ENCODE measurements around the gene EMSY. TPM values are rescaled to one million over a fixed set of nuclear protein-coding genes. Genes with fewer than 3 reads are reported as not detected.

Gene EMSY
- total RNA-seq, 1 donor from 2014 or later: 18.7 TPM

GRCh38 chr11:76408171-76408965, 36.5 kb upstream of the EMSY start:
- no peaks in the 10 kb centered on the region for H3K9me3 ChIP-seq (replicated peaks)
- H3K36me3 ChIP-seq: no peaks in the 10 kb centered on the region
- intact Hi-C loops (cut with micrococcal nuclease): no loop called here
- no peak for DNase-seq
- H3K27me3 ChIP-seq (ENCODE audit: low read depth): no peaks in the 10 kb centered on the region
- H3K4me3 ChIP-seq: no peak overlapping the region
- TF ChIP-seq, protein P1, sequence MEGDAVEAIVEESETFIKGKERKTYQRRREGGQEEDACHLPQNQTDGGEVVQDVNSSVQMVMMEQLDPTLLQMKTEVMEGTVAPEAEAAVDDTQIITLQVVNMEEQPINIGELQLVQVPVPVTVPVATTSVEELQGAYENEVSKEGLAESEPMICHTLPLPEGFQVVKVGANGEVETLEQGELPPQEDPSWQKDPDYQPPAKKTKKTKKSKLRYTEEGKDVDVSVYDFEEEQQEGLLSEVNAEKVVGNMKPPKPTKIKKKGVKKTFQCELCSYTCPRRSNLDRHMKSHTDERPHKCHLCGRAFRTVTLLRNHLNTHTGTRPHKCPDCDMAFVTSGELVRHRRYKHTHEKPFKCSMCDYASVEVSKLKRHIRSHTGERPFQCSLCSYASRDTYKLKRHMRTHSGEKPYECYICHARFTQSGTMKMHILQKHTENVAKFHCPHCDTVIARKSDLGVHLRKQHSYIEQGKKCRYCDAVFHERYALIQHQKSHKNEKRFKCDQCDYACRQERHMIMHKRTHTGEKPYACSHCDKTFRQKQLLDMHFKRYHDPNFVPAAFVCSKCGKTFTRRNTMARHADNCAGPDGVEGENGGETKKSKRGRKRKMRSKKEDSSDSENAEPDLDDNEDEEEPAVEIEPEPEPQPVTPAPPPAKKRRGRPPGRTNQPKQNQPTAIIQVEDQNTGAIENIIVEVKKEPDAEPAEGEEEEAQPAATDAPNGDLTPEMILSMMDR (IDR thresholded peaks at IDR 0.05; ENCODE audit: borderline replicate concordance): no peak
- H3K4me1 ChIP-seq: no peaks in the 10 kb centered on the region
- no peak overlapping the region for H3K27ac ChIP-seq (replicated peaks)

DNA sequence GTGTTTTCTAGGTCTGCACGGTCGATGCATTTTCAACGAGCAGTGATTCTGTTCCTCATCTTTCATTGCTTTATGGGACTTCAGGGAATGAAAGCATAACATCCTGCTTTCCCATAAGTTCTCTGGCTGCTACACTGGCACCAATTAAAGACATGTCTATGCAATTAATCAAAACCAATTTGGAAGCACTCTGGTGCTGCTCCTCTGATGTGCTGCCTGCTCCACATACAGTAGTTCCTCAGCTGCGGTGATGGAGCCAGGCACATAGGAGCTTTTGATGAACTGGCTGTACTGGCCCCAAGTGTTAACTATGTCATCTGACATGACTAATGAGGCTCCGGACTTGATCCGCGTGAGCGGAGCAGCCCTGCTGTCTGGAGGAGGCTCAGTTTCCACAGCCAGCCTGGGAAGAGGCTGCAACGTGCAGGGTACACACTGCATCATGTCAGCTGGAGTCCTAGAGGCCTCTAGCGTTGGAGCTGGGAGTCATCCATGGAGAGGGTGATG, 33.9 kb upstream of the EMSY start:
- Histone ChIP-seq H3K36me3 (no peaks in the 10 kb centered on the region), H3K27me3 (ENCODE audit: low read depth) (no peaks in the 10 kb centered on the region), H3K4me1 (no peaks in the 10 kb centered on the region), H3K9me3 (replicated peaks) (no peaks in the 10 kb centered on the region), H3K27ac (replicated peaks) (no peak overlapping the region), H3K4me3 (no peak overlapping the region)
- TF ChIP-seq, protein P1 (IDR thresholded peaks at IDR 0.05; ENCODE audit: borderline replicate concordance): no peak
- DNase-seq: no peak
- intact Hi-C loops (cut with micrococcal nuclease): no loop called here

DNA sequence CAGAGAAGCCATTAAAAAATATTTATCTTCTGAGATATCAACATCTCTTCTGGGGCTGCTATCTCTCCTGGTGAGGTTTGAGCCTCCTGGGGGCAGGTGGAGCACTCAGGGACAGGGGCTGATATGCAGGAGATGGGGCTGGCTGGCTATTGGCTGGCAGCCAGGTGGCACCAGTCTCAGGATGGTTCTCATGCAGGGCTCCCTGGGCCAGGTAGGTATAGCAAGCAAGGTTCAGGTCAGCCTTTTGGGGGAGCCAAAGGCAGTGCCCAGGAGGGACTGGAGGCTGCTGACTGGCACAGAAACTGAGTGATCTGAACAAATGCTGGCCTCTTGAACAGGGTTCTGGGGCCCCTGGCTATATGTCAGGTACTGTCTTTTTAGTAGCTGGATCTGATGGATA, 29.7 kb upstream of the EMSY start:
- no peak overlapping the region for H3K4me3 ChIP-seq
- TF ChIP-seq, protein P1 (IDR thresholded peaks at IDR 0.05; ENCODE audit: borderline replicate concordance): no peak
- no peak overlapping the region for H3K27ac ChIP-seq (replicated peaks)
- no peaks in the 10 kb centered on the region for H3K9me3 ChIP-seq (replicated peaks)
- no peaks in the 10 kb centered on the region for H3K27me3 ChIP-seq (ENCODE audit: low read depth)
- no peaks in the 10 kb centered on the region for H3K4me1 ChIP-seq
- no peaks in the 10 kb centered on the region for H3K36me3 ChIP-seq
- no peak for DNase-seq
- intact Hi-C loops (cut with micrococcal nuclease): no loop called here

DNA sequence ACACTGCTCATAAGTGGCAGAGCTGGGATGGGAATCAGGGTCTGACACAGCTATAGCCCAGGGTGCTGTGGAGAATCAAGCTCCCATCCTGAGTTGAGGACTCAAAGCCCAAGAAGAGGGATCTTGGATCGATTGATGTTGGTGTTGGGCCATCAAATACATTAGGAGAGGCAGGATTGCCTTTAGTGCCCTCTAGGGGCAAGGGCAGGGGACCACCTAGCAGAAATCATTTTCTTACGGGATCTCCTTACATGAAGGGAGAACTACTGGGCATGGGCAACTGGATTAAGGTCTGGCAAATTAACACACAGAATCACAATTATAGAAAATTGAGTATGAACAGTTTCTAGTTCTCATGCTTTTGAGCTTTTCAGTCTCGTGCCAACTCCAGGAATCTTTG, 24.9 kb upstream of the EMSY start:
- no peaks in the 10 kb centered on the region for H3K4me1 ChIP-seq
- DNase-seq: no peak
- no peaks in the 10 kb centered on the region for H3K27me3 ChIP-seq (ENCODE audit: low read depth)
- intact Hi-C loops (cut with micrococcal nuclease): no loop called here
- no peaks in the 10 kb centered on the region for H3K36me3 ChIP-seq
- no peaks in the 10 kb centered on the region for H3K9me3 ChIP-seq (replicated peaks)
- H3K27ac ChIP-seq (replicated peaks): no peak overlapping the region
- TF ChIP-seq, protein P1 (IDR thresholded peaks at IDR 0.05; ENCODE audit: borderline replicate concordance): peak; percentile 44
- no peak overlapping the region for H3K4me3 ChIP-seq

GRCh38 chr11:76424379-76424778, 20.4 kb upstream of the EMSY start:
- DNase-seq: no peak
- no peaks in the 10 kb centered on the region for H3K27me3 ChIP-seq (ENCODE audit: low read depth)
- TF ChIP-seq, protein P1 (IDR thresholded peaks at IDR 0.05; ENCODE audit: borderline replicate concordance): no peak
- intact Hi-C loops (cut with micrococcal nuclease): no loop called here
- no peaks in the 10 kb centered on the region for H3K36me3 ChIP-seq
- H3K9me3 ChIP-seq (replicated peaks): no peaks in the 10 kb centered on the region
- H3K4me1 ChIP-seq: no peaks in the 10 kb centered on the region
- no peak overlapping the region for H3K4me3 ChIP-seq
- no peak overlapping the region for H3K27ac ChIP-seq (replicated peaks)
